ENCODE data around the gene PLXDC2.

Gene PLXDC2

GRCh38 chr10:19862811-19863515 is 46.7 kb downstream of the PLXDC2 start:
- no peak for DNase-seq (ENCODE audit: low spot score)
- in situ Hi-C loops (cut with MboI; ENCODE audit: low sequenced_read_pairs, unreplicated experiment): no loop called here
- TF ChIP-seq CTCF (IDR thresholded peaks at IDR 0.05; ENCODE audit: borderline replicate concordance, control extremely low read depth, extremely low read depth, insufficient read depth, missing control alignments): no peak

GRCh38 chr10:19865676-19866075 is 49.4 kb downstream of the PLXDC2 start:
- in situ Hi-C loops (cut with MboI; ENCODE audit: low sequenced_read_pairs, unreplicated experiment): no loop called here
- no peak for DNase-seq (ENCODE audit: low spot score)
- TF ChIP-seq CTCF (IDR thresholded peaks at IDR 0.05; ENCODE audit: borderline replicate concordance, control extremely low read depth, extremely low read depth, insufficient read depth, missing control alignments): no peak

GRCh38 chr10:19869370-19869769 is 53.1 kb downstream of the PLXDC2 start:
- no peak for DNase-seq (ENCODE audit: low spot score)
- TF ChIP-seq CTCF (IDR thresholded peaks at IDR 0.05; ENCODE audit: borderline replicate concordance, control extremely low read depth, extremely low read depth, insufficient read depth, missing control alignments): no peak
- in situ Hi-C loops (cut with MboI; ENCODE audit: low sequenced_read_pairs, unreplicated experiment): no loop called here

- in situ Hi-C loops (cut with MboI; ENCODE audit: low sequenced_read_pairs, unreplicated experiment): no loop called here
- no peak for DNase-seq (ENCODE audit: low spot score)
- TF ChIP-seq CTCF (IDR thresholded peaks at IDR 0.05; ENCODE audit: borderline replicate concordance, control extremely low read depth, extremely low read depth, insufficient read depth, missing control alignments): no peak
Measured at GRCh38 chr10:19872504-19873271, 56.5 kb downstream of the PLXDC2 start.

- DNase-seq (ENCODE audit: low spot score): no peak
- no peak for TF ChIP-seq CTCF (IDR thresholded peaks at IDR 0.05; ENCODE audit: borderline replicate concordance, control extremely low read depth, extremely low read depth, insufficient read depth, missing control alignments)
- in situ Hi-C loops (cut with MboI; ENCODE audit: low sequenced_read_pairs, unreplicated experiment): no loop called here
Measured at GRCh38 chr10:19874190-19874589, 58.0 kb downstream of the PLXDC2 start.

- TF ChIP-seq CTCF (IDR thresholded peaks at IDR 0.05; ENCODE audit: borderline replicate concordance, control extremely low read depth, extremely low read depth, insufficient read depth, missing control alignments): no peak
- in situ Hi-C loops (cut with MboI; ENCODE audit: low sequenced_read_pairs, unreplicated experiment): no loop called here
Measured at GRCh38 chr10:19874791-19875190, 58.6 kb downstream of the PLXDC2 start.

More at GRCh38 chr10:19874791-19875190, 58.6 kb downstream of the PLXDC2 start:
- no peak for DNase-seq (ENCODE audit: low spot score)
